Bronchial epithelial cell (primary cell): ENCODE data around the gene PDXP. TPM values are rescaled to one million over a fixed set of nuclear protein-coding genes. Genes with fewer than 3 reads are reported as not detected.

Experiments used
- DNase-seq: peaks from one replicate; pipeline ENCODE4 v3.0.0-alpha.2; 2010; ENCODE audit warnings: low read depth
- FAIRE-seq: peaks from 2 replicates; lab custom pipeline; 2011; peaks lifted over from hg19 to GRCh38; lab: Jason Lieb, UNC
- H3K27me3 ChIP-seq: 2 replicates; pipeline ENCODE4 v1.5.1; 2011; ENCODE audit warnings: low read length; ENCODE audit not compliant: control insufficient read depth, insufficient read depth
- H3K36me3 ChIP-seq: 2 replicates; pipeline ENCODE4 v1.5.1; 2011; ENCODE audit warnings: low read length; ENCODE audit not compliant: control insufficient read depth, insufficient read depth
- H3K4me3 ChIP-seq: 2 replicates; pipeline ENCODE4 v1.5.1; 2011; ENCODE audit warnings: mild to moderate bottlenecking, low read depth, low read length, control low read depth
- CTCF ChIP-seq: IDR thresholded peaks from 2 replicates; pipeline ENCODE4 v1.5.1; 2011; ENCODE audit warnings: mild to moderate bottlenecking, moderate library complexity, low read length, control low read depth, inconsistent platforms; ENCODE audit not compliant: insufficient read depth, severe bottlenecking
- total RNA-seq: library from RNA; depleted of rRNA; stranded (reverse); fragments of >200 nt; gene quantifications from 2 replicates; pipeline ENCODE4 v1.2.1, GENCODE V29; 2014

PDXP gene
- total RNA-seq, 1 donor from 2014 or later = 3.4 TPM

- FAIRE-seq (no peak), DNase-seq (no peak)
- no peak overlapping the region for H3K4me3 ChIP-seq
- H3K27me3 ChIP-seq = no peaks in the 10 kb centered on the region
- H3K36me3 ChIP-seq = peaks cover 6% of the 10 kb centered on the region
- peak; percentile 22 for TF ChIP-seq CTCF
Measured at GRCh38 chr22:37634417-37634924, 24.1 kb upstream of the PDXP start.

DNA sequence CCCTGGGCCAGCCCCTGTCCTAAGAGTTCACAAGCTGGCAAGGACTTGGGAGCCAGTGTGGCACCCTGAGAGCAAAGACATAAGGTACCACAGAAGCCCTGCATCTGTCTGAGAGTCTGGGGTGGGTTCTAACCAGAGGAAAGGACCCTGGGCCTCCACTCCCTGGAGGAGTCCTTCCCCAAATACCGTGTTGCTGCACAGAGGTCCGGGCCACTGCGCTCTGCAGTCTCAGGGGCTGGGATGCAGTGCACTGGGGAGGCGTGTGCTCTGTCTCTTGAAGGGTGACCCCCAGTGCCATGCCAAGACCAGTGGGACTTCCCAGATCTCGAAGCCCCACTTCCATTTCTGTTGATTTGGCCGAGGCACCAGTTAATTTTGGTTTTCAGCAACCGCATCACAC, 23.4 kb upstream of the PDXP start:
- Histone ChIP-seq H3K27me3 (no peaks in the 10 kb centered on the region), H3K36me3 (peaks cover 6% of the 10 kb centered on the region), H3K4me3 (no peak overlapping the region)
- no peak for FAIRE-seq
- TF ChIP-seq CTCF = no peak
- no peak for DNase-seq

GRCh38 chr22:37636186-37636948, 22.2 kb upstream of the PDXP start:
- FAIRE-seq (no peak), DNase-seq (no peak)
- H3K27me3 ChIP-seq = no peaks in the 10 kb centered on the region
- peak; percentile 6 for TF ChIP-seq CTCF
- peaks cover 6% of the 10 kb centered on the region for H3K36me3 ChIP-seq
- no peak overlapping the region for H3K4me3 ChIP-seq

DNA sequence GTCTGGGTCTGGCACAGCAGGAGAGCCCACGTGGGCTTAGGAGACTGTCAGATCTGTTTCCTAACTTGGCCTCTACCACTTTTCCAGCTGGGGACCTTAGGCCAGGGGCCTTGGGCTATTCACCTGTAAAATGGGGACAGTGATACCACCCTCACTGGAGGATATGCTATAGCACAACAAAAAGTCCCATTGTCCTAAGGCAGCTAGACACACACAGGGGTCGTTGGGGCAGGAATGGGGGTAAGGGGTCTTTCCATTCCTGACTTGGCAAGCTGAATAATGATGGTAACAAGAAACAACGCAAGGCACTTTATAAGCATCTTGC, 21.6 kb upstream of the PDXP start:
- no peaks in the 10 kb centered on the region for H3K27me3 ChIP-seq
- DNase-seq = no peak
- FAIRE-seq = no peak
- no peak for TF ChIP-seq CTCF
- H3K36me3 ChIP-seq = peaks cover 11% of the 10 kb centered on the region
- no peak overlapping the region for H3K4me3 ChIP-seq

DNA sequence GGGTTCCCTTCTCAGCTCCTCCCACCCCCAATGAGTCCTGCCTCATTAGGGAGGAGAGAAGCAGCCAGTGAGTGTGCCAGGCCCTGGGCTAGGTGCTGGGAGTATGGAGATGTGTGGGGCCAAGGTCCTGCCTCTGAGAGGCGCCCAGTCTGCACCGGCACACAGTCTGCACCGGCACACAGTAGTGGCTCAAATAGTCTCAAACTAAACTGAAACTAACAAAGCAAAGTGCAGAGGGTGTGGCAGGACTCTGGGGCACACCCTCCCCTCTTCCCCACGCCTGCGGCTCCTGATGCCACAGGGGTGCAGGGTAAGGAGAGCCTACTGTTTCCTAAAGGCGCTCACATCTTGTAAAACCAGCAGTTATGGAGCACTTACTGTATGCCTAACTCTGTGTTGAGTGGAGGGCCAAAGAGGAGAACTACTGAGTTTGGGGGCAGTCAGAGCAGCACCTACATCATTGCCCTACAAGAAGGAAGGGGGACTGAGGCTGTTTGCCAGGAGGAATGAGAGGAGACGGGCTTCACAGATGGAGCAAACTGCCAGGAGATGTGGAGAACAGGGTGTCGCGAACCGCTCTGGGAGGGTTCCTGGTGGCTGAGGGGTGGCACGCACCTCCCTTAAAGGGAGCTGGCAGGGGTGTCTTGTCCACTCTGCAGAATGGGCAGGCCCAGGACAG, 20.0 kb upstream of the PDXP start:
- Histone ChIP-seq H3K36me3 (peaks cover 20% of the 10 kb centered on the region), H3K27me3 (no peaks in the 10 kb centered on the region), H3K4me3 (peak overlapping the region; percentile 92)
- TF ChIP-seq CTCF = no peak
- DNase-seq (peak; percentile 40), FAIRE-seq (peak; percentile 23)
